ENCODE data around the gene SERPINB1. TPM values are rescaled to one million over a fixed set of nuclear protein-coding genes. Genes with fewer than 3 reads are reported as not detected.
"Not testable (repeated sequence)": the region's sequence is repeated elsewhere in the genome, so short reads cannot be mapped to it uniquely, and the experiment has no call there.

SERPINB1 gene
- total RNA-seq, 1 experiment from 2014 or later = 75.6 TPM

DNA sequence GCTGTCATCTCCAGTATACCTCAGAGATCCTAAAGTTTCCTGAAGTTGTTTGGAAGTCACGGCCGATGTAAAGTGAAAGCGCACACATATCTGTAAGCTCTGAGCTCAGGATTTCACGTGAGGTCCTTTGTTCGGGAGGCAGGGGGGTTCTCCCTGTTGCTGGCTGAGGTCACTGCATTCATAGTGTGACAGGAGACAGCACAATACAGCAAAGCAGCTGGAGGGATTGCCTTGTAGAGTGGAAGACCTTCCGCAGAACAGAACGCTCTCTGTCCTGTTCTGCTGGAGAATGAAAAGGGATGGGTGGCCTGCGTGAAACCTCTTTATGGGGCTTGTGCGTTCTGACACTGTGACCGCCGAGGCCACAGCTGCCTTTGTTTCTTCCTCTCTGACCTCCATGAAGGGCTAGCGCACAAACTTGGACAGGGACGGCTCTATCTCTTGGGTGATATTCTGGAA lies 13.4 kb upstream of the SERPINB1 start:
- Mint-ChIP-seq H3K4me3 (ENCODE audit: unreplicated experiment) (no peak overlapping the region), H3K27ac (ENCODE audit: unreplicated experiment) (no peak overlapping the region), H3K9me3 (ENCODE audit: unreplicated experiment) (no peaks in the 10 kb centered on the region), H3K4me1 (ENCODE audit: low read depth, unreplicated experiment) (peaks cover 6% of the 10 kb centered on the region), H3K27me3 (ENCODE audit: insufficient read depth, unreplicated experiment) (no peaks in the 10 kb centered on the region), H3K36me3 (ENCODE audit: insufficient read depth, unreplicated experiment) (no peaks in the 10 kb centered on the region)
- H3K9me3 ChIP-seq = no peaks in the 10 kb centered on the region
- no peaks in the 10 kb centered on the region for H3K27me3 ChIP-seq (replicated peaks; ENCODE audit: control insufficient read depth, insufficient read depth, low read length)
- no TSS peak for BruUV-seq (replicated peaks)
- peaks cover 31% of the 10 kb centered on the region for H3K4me1 ChIP-seq
- ChIA-PET CTCF (interaction anchor here (1.4 kb wide), 1 partner anchor 64 kb away, joined by 9 read pairs; no protein-coding TSS in a partner anchor), POLR2A (no interaction called here)
- H3K4me3 ChIP-seq (ENCODE audit: low read depth, low read length) = no peak overlapping the region
- TF ChIP-seq, protein P1, sequence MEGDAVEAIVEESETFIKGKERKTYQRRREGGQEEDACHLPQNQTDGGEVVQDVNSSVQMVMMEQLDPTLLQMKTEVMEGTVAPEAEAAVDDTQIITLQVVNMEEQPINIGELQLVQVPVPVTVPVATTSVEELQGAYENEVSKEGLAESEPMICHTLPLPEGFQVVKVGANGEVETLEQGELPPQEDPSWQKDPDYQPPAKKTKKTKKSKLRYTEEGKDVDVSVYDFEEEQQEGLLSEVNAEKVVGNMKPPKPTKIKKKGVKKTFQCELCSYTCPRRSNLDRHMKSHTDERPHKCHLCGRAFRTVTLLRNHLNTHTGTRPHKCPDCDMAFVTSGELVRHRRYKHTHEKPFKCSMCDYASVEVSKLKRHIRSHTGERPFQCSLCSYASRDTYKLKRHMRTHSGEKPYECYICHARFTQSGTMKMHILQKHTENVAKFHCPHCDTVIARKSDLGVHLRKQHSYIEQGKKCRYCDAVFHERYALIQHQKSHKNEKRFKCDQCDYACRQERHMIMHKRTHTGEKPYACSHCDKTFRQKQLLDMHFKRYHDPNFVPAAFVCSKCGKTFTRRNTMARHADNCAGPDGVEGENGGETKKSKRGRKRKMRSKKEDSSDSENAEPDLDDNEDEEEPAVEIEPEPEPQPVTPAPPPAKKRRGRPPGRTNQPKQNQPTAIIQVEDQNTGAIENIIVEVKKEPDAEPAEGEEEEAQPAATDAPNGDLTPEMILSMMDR (IDR thresholded peaks at IDR 0.05; ENCODE audit: insufficient read depth in 1 of 2, low read depth in 1 of 2, low read length in 1 of 2, severe bottlenecking in 1 of 2, unreplicated experiment in 1 of 2) = no peak
- DNase-seq = no peak
- intact Hi-C loops (cut with micrococcal nuclease; ENCODE audit: unreplicated experiment) = no loop called here
- no peaks in the 10 kb centered on the region for H3K36me3 ChIP-seq (ENCODE audit: control insufficient read depth, insufficient read depth, low read length)

DNA sequence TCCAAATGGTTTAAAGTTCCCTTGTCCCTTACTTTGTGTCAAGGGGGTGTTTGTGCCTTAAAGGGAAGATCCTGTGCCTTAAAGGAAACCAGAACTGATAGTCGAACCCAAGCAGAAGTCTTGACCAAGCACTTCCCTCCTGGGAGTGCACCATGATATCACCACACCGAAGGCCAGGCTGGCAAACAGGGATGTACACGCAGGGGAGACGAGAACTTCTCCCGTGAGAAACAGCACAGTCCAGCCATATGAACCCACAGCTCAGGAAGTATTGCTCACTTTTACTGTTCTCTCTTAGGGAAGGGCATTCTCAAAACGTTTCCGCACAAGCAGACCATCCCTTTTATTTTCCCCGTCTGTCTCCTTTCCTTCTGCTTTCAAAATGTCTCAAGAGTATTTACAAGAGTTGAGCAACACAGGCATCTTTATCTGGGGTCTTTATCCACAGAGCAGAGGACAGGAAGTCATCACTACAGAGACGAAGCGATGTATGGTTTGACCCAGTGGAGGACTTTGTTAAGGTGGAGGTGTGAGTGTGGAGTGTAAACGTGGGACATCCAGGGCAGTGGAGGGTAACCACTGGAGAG lies 12.8 kb upstream of the SERPINB1 start:
- intact Hi-C loops (cut with micrococcal nuclease; ENCODE audit: unreplicated experiment) = no loop called here
- Histone ChIP-seq H3K27me3 (replicated peaks; ENCODE audit: control insufficient read depth, insufficient read depth, low read length) (no peaks in the 10 kb centered on the region), H3K36me3 (ENCODE audit: control insufficient read depth, insufficient read depth, low read length) (no peaks in the 10 kb centered on the region), H3K9me3 (no peaks in the 10 kb centered on the region), H3K4me1 (peaks cover 33% of the 10 kb centered on the region), H3K4me3 (ENCODE audit: low read depth, low read length) (no peak overlapping the region)
- Mint-ChIP-seq H3K9me3 (ENCODE audit: unreplicated experiment) (no peaks in the 10 kb centered on the region), H3K4me1 (ENCODE audit: low read depth, unreplicated experiment) (peaks cover 6% of the 10 kb centered on the region), H3K27me3 (ENCODE audit: insufficient read depth, unreplicated experiment) (no peaks in the 10 kb centered on the region), H3K4me3 (ENCODE audit: unreplicated experiment) (no peak overlapping the region), H3K27ac (ENCODE audit: unreplicated experiment) (no peak overlapping the region), H3K36me3 (ENCODE audit: insufficient read depth, unreplicated experiment) (no peaks in the 10 kb centered on the region)
- ChIA-PET POLR2A (no interaction called here), CTCF (interaction anchor here (1.4 kb wide), 1 partner anchor 63 kb away, joined by 9 read pairs; no protein-coding TSS in a partner anchor)
- BruUV-seq (replicated peaks) = no TSS peak
- TF ChIP-seq, protein P1 (IDR thresholded peaks at IDR 0.05; ENCODE audit: insufficient read depth in 1 of 2, low read depth in 1 of 2, low read length in 1 of 2, severe bottlenecking in 1 of 2, unreplicated experiment in 1 of 2) = no peak
- no peak for DNase-seq

DNA sequence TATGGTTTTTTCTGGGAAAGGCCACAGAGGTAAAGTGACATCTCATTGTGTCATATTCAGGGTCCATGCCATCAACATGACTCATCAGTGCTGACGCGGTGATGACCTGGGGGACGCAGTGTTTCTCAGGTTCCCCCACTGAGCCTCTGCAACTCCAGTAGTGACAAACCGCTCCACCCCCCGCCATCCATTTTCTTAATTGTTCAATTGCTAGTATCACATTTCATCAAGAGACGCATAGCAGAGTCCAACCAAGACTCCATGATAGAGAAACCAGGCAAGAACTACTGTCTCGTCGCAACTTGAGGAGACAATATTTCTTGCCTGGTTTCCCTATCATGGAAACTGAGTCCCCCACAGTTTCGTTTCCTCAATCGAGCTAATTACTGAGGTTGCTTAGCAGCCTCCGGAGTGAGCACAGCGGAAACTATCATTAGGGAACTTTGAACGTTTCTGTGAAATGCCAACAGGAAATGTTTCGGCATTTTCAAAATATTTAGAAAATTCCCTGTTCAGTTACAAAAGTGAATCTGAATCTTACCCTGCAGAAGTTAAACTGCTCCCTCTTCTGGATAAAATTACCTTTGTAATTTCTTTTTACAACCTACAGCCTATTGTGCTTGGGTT lies 12.2 kb upstream of the SERPINB1 start:
- DNase-seq = no peak
- Histone ChIP-seq H3K9me3 (no peaks in the 10 kb centered on the region), H3K4me1 (peaks cover 33% of the 10 kb centered on the region), H3K27me3 (replicated peaks; ENCODE audit: control insufficient read depth, insufficient read depth, low read length) (no peaks in the 10 kb centered on the region), H3K4me3 (ENCODE audit: low read depth, low read length) (no peak overlapping the region), H3K36me3 (ENCODE audit: control insufficient read depth, insufficient read depth, low read length) (no peaks in the 10 kb centered on the region)
- POLR2A ChIA-PET = no interaction called here
- peaks cover 6% of the 10 kb centered on the region for H3K4me1 Mint-ChIP-seq (ENCODE audit: low read depth, unreplicated experiment)
- intact Hi-C loops (cut with micrococcal nuclease; ENCODE audit: unreplicated experiment) = no loop called here
- no peaks in the 10 kb centered on the region for H3K9me3 Mint-ChIP-seq (ENCODE audit: unreplicated experiment)
- BruUV-seq (replicated peaks) = no TSS peak
- H3K27ac Mint-ChIP-seq (ENCODE audit: unreplicated experiment) = peak overlapping the region; percentile 50
- TF ChIP-seq, protein P1 (IDR thresholded peaks at IDR 0.05; ENCODE audit: insufficient read depth in 1 of 2, low read depth in 1 of 2, low read length in 1 of 2, severe bottlenecking in 1 of 2, unreplicated experiment in 1 of 2) = peak in 1 of 2 experiments; percentile 18
- H3K4me3 Mint-ChIP-seq (ENCODE audit: unreplicated experiment) = no peak overlapping the region
- H3K27me3 Mint-ChIP-seq (ENCODE audit: insufficient read depth, unreplicated experiment) = no peaks in the 10 kb centered on the region
- H3K36me3 Mint-ChIP-seq (ENCODE audit: insufficient read depth, unreplicated experiment) = no peaks in the 10 kb centered on the region
- CTCF ChIA-PET = no interaction called here

DNA sequence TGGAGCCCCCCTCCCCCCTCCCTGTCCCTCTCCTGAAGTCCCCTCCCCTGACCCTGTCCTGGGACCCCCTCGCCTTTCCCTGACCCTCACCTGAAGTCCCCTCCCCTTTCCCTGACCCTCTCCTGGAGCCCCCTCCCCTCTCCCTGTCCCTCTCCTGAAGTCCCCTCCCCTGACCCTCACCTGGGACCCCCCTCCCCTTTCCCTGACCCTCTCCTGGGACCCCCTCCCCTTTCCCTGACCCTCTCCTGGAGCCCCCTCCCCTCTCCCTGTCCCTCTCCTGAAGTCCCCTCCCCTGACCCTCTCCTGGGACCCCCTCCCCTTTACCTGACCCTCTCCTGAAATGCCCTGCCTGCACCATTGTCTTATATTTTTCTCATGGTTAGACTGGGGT lies 11.7 kb upstream of the SERPINB1 start:
- H3K27me3 ChIP-seq (replicated peaks; ENCODE audit: control insufficient read depth, insufficient read depth, low read length); CTCF ChIA-PET; H3K27me3 Mint-ChIP-seq (ENCODE audit: insufficient read depth, unreplicated experiment); H3K4me3 Mint-ChIP-seq (ENCODE audit: unreplicated experiment); H3K9me3 Mint-ChIP-seq (ENCODE audit: unreplicated experiment); H3K4me1 Mint-ChIP-seq (ENCODE audit: low read depth, unreplicated experiment); BruUV-seq (replicated peaks); intact Hi-C loops (cut with micrococcal nuclease; ENCODE audit: unreplicated experiment); DNase-seq; H3K36me3 ChIP-seq (ENCODE audit: control insufficient read depth, insufficient read depth, low read length); H3K36me3 Mint-ChIP-seq (ENCODE audit: insufficient read depth, unreplicated experiment); H3K9me3 ChIP-seq; H3K4me3 ChIP-seq (ENCODE audit: low read depth, low read length); POLR2A ChIA-PET: not testable (repeated sequence)
- peaks cover 33% of the 10 kb centered on the region for H3K4me1 ChIP-seq
- peak overlapping the region; percentile 50 for H3K27ac Mint-ChIP-seq (ENCODE audit: unreplicated experiment)

Data from Caco-2 (cell line).